Activated T-cell treated with anti-CD3 and anti-CD28 coated beads, Interleukin-2, amount 50 U/mL, for 24 hours (primary cell): Measurements from ENCODE around the gene HS6ST3.

Experiments
- DNase-seq: peaks from one replicate; pipeline ENCODE4 v3.0.0-alpha.2; 2020
- H3K27ac Mint-ChIP-seq: 2 replicates; pipeline ENCODE4 v1.8.0; 2020; ENCODE audit warnings: mild to moderate bottlenecking, mixed read lengths
- H3K27me3 Mint-ChIP-seq: 2 replicates; pipeline ENCODE4 v1.8.0; 2020; ENCODE audit warnings: mixed read lengths
- H3K36me3 Mint-ChIP-seq: 2 replicates; pipeline ENCODE4 v1.8.0; 2020; ENCODE audit warnings: low read depth, mixed read lengths
- H3K4me1 Mint-ChIP-seq: 2 replicates; pipeline ENCODE4 v1.8.0; 2020; ENCODE audit warnings: low read depth, mixed read lengths
- H3K4me3 Mint-ChIP-seq: 2 replicates; pipeline ENCODE4 v1.8.0; 2020; ENCODE audit warnings: mild to moderate bottlenecking, moderate library complexity, mixed read lengths
- H3K9me3 Mint-ChIP-seq: 2 replicates; pipeline ENCODE4 v1.8.0; 2020; ENCODE audit warnings: mixed read lengths

Gene HS6ST3

GRCh38 chr13:96700657-96701056 is 610.8 kb downstream of the HS6ST3 start:
- no peaks in the 10 kb centered on the region for H3K4me1 Mint-ChIP-seq
- no peaks in the 10 kb centered on the region for H3K36me3 Mint-ChIP-seq
- H3K27me3 Mint-ChIP-seq, result no peaks in the 10 kb centered on the region
- no peak overlapping the region for H3K27ac Mint-ChIP-seq
- H3K4me3 Mint-ChIP-seq, result no peak overlapping the region
- no peak for DNase-seq
- peaks cover 19% of the 10 kb centered on the region for H3K9me3 Mint-ChIP-seq

- Mint-ChIP-seq H3K27me3 (no peaks in the 10 kb centered on the region), H3K4me3 (no peak overlapping the region), H3K4me1 (no peaks in the 10 kb centered on the region), H3K36me3 (no peaks in the 10 kb centered on the region), H3K27ac (no peak overlapping the region), H3K9me3 (peaks cover 9% of the 10 kb centered on the region)
- DNase-seq, result no peak
Measured at GRCh38 chr13:96707146-96707545, 617.2 kb downstream of the HS6ST3 start.

- Mint-ChIP-seq H3K27ac (no peak overlapping the region), H3K4me1 (no peaks in the 10 kb centered on the region), H3K36me3 (no peaks in the 10 kb centered on the region), H3K9me3 (peaks cover under 1% of the 10 kb centered on the region), H3K27me3 (no peaks in the 10 kb centered on the region), H3K4me3 (no peak overlapping the region)
- DNase-seq, result no peak
Measured at GRCh38 chr13:96710166-96710862, 620.4 kb downstream of the HS6ST3 start.

- no peaks in the 10 kb centered on the region for H3K36me3 Mint-ChIP-seq
- no peaks in the 10 kb centered on the region for H3K27me3 Mint-ChIP-seq
- H3K4me3 Mint-ChIP-seq, result no peak overlapping the region
- H3K9me3 Mint-ChIP-seq, result no peaks in the 10 kb centered on the region
- no peak overlapping the region for H3K27ac Mint-ChIP-seq
- no peak for DNase-seq
- H3K4me1 Mint-ChIP-seq, result no peaks in the 10 kb centered on the region
Measured at GRCh38 chr13:96720446-96720845, 630.5 kb downstream of the HS6ST3 start.

- Mint-ChIP-seq H3K4me1 (no peaks in the 10 kb centered on the region), H3K36me3 (no peaks in the 10 kb centered on the region), H3K9me3 (peaks cover 13% of the 10 kb centered on the region), H3K27ac (no peak overlapping the region), H3K27me3 (no peaks in the 10 kb centered on the region), H3K4me3 (no peak overlapping the region)
- DNase-seq, result no peak
Measured at GRCh38 chr13:96726651-96727050, 636.7 kb downstream of the HS6ST3 start.

GRCh38 chr13:96728463-96728862 is 638.6 kb downstream of the HS6ST3 start:
- DNase-seq, result no peak
- Mint-ChIP-seq H3K4me3 (no peak overlapping the region), H3K27ac (no peak overlapping the region), H3K36me3 (no peaks in the 10 kb centered on the region), H3K27me3 (no peaks in the 10 kb centered on the region), H3K9me3 (peaks cover 17% of the 10 kb centered on the region), H3K4me1 (no peaks in the 10 kb centered on the region)

GRCh38 chr13:96730676-96731075 is 640.8 kb downstream of the HS6ST3 start:
- H3K27ac Mint-ChIP-seq, result no peak overlapping the region
- no peaks in the 10 kb centered on the region for H3K27me3 Mint-ChIP-seq
- H3K9me3 Mint-ChIP-seq, result peaks cover 21% of the 10 kb centered on the region
- DNase-seq, result no peak
- H3K4me1 Mint-ChIP-seq, result no peaks in the 10 kb centered on the region
- no peaks in the 10 kb centered on the region for H3K36me3 Mint-ChIP-seq
- H3K4me3 Mint-ChIP-seq, result no peak overlapping the region

GRCh38 chr13:96734499-96734898 is 644.6 kb downstream of the HS6ST3 start:
- H3K36me3 Mint-ChIP-seq, result no peaks in the 10 kb centered on the region
- H3K9me3 Mint-ChIP-seq, result peaks cover 22% of the 10 kb centered on the region
- DNase-seq, result no peak
- no peaks in the 10 kb centered on the region for H3K27me3 Mint-ChIP-seq
- no peaks in the 10 kb centered on the region for H3K4me1 Mint-ChIP-seq
- H3K4me3 Mint-ChIP-seq, result no peak overlapping the region
- no peak overlapping the region for H3K27ac Mint-ChIP-seq

- H3K27me3 Mint-ChIP-seq, result no peaks in the 10 kb centered on the region
- H3K9me3 Mint-ChIP-seq, result peaks cover 12% of the 10 kb centered on the region
- DNase-seq, result no peak
- H3K4me3 Mint-ChIP-seq, result no peak overlapping the region
- H3K27ac Mint-ChIP-seq, result no peak overlapping the region
- no peaks in the 10 kb centered on the region for H3K4me1 Mint-ChIP-seq
- no peaks in the 10 kb centered on the region for H3K36me3 Mint-ChIP-seq
Measured at GRCh38 chr13:96741779-96742178, 651.9 kb downstream of the HS6ST3 start.

GRCh38 chr13:96743296-96744089 is 653.6 kb downstream of the HS6ST3 start:
- peaks cover 12% of the 10 kb centered on the region for H3K9me3 Mint-ChIP-seq
- H3K4me1 Mint-ChIP-seq, result no peaks in the 10 kb centered on the region
- no peaks in the 10 kb centered on the region for H3K36me3 Mint-ChIP-seq
- no peak for DNase-seq
- no peak overlapping the region for H3K4me3 Mint-ChIP-seq
- H3K27me3 Mint-ChIP-seq, result no peaks in the 10 kb centered on the region
- H3K27ac Mint-ChIP-seq, result no peak overlapping the region

GRCh38 chr13:96744367-96745331 is 654.7 kb downstream of the HS6ST3 start:
- Mint-ChIP-seq H3K27me3 (no peaks in the 10 kb centered on the region), H3K27ac (no peak overlapping the region), H3K4me1 (no peaks in the 10 kb centered on the region), H3K36me3 (no peaks in the 10 kb centered on the region), H3K4me3 (no peak overlapping the region), H3K9me3 (peaks cover 8% of the 10 kb centered on the region)
- DNase-seq, result no peak

GRCh38 chr13:96746886-96747285 is 657.0 kb downstream of the HS6ST3 start:
- Mint-ChIP-seq H3K27me3 (no peaks in the 10 kb centered on the region), H3K4me1 (no peaks in the 10 kb centered on the region), H3K9me3 (peaks cover 6% of the 10 kb centered on the region), H3K27ac (no peak overlapping the region), H3K36me3 (no peaks in the 10 kb centered on the region), H3K4me3 (no peak overlapping the region)
- no peak for DNase-seq

- peaks cover 4% of the 10 kb centered on the region for H3K9me3 Mint-ChIP-seq
- no peaks in the 10 kb centered on the region for H3K36me3 Mint-ChIP-seq
- no peak overlapping the region for H3K27ac Mint-ChIP-seq
- no peaks in the 10 kb centered on the region for H3K27me3 Mint-ChIP-seq
- DNase-seq, result no peak
- no peaks in the 10 kb centered on the region for H3K4me1 Mint-ChIP-seq
- H3K4me3 Mint-ChIP-seq, result no peak overlapping the region
Measured at GRCh38 chr13:96749825-96750224, 659.9 kb downstream of the HS6ST3 start.

- Mint-ChIP-seq H3K4me3 (no peak overlapping the region), H3K36me3 (no peaks in the 10 kb centered on the region), H3K27ac (no peak overlapping the region), H3K9me3 (peaks cover 7% of the 10 kb centered on the region), H3K4me1 (no peaks in the 10 kb centered on the region), H3K27me3 (no peaks in the 10 kb centered on the region)
- no peak for DNase-seq
Measured at GRCh38 chr13:96751089-96751488, 661.2 kb downstream of the HS6ST3 start.
